GM12878 (cell line): ENCODE data around the gene MMD.
A peak's percentile ranks its signal among the peaks of the same experiment; 100 is the strongest.

ENCODE experiments used
- ATF2 ChIP-seq: IDR thresholded peaks from 2 replicates; pipeline ENCODE4 v1.6.1; 2012; ENCODE audit warnings: low read length, inconsistent platforms
- CTCF ChIP-seq, 3 experiments: IDR thresholded peaks in 2 of 3; conservative IDR thresholded peaks in 1 of 3; 2 replicates each; pipeline ENCODE4 v1.5.1; 2011; ENCODE audit warnings: low read depth in 3 of 3, low read length in 3 of 3, mild to moderate bottlenecking in 3 of 3, control low read depth in 2 of 3, moderate library complexity in 2 of 3, inconsistent platforms in 1 of 3, mixed read lengths in 1 of 3; ENCODE audit not compliant: control insufficient read depth in 2 of 3, insufficient read depth in 1 of 3; ENCODE audit errors: extremely low read depth in 1 of 3
- HDAC2 ChIP-seq: fragments of 200-600 bp; sonication (generic); IDR thresholded peaks from 2 replicates; pipeline ENCODE4 v1.6.1; 2017
- HDGF ChIP-seq: fragments of 450-650 bp; IDR thresholded peaks from 2 replicates; pipeline ENCODE4 v1.6.1; 2016; ENCODE audit warnings: antibody characterized with exemption
- JUNB ChIP-seq: IDR thresholded peaks from 2 replicates; pipeline ENCODE4 v1.6.1; 2016; ENCODE audit warnings: antibody characterized with exemption, mild to moderate bottlenecking
- JUND ChIP-seq: IDR thresholded peaks from 2 replicates; pipeline ENCODE4 v1.6.1; 2012; ENCODE audit warnings: low read depth, mild to moderate bottlenecking, low read length, improper control_type of control experiment, moderate library complexity
- MTA3 ChIP-seq: IDR thresholded peaks from 2 replicates; pipeline ENCODE4 v1.6.1; 2012; ENCODE audit warnings: low read length, inconsistent platforms, borderline replicate concordance
- PAX5 ChIP-seq: IDR thresholded peaks from 2 replicates; pipeline ENCODE4 v1.6.1; 2011; ENCODE audit warnings: low read depth, low read length, borderline replicate concordance
- POLR2A ChIP-seq: IDR thresholded peaks from 2 replicates; pipeline ENCODE4 v1.6.1; 2011; ENCODE audit warnings: low read depth, mild to moderate bottlenecking, low read length
- REST ChIP-seq: IDR thresholded peaks from 2 replicates; pipeline ENCODE4 v1.6.1; 2012; ENCODE audit warnings: mild to moderate bottlenecking, low read depth, low read length
- SKIL ChIP-seq: fragments of 450-650 bp; IDR thresholded peaks from 2 replicates; pipeline ENCODE4 v1.6.1; 2017; ENCODE audit warnings: mild to moderate bottlenecking, low read depth, inconsistent platforms; ENCODE audit not compliant: poor library complexity, severe bottlenecking
- SUPT20H ChIP-seq: IDR thresholded peaks from 2 replicates; pipeline ENCODE4 v1.6.1; 2011; ENCODE audit warnings: low read depth, mild to moderate bottlenecking, low read length, moderate library complexity, borderline replicate concordance; ENCODE audit not compliant: control insufficient read depth
- TAF1 ChIP-seq: IDR thresholded peaks from 2 replicates; pipeline ENCODE4 v1.6.1; 2011; ENCODE audit warnings: mild to moderate bottlenecking, low read depth, low read length, borderline replicate concordance
- ZSCAN29 ChIP-seq: fragments of 450-650 bp; IDR thresholded peaks from 2 replicates; pipeline ENCODE4 v1.6.1; 2017; ENCODE audit warnings: mild to moderate bottlenecking, moderate library complexity

GRCh38 chr17:55444471-55445441 is 23.1 kb upstream of the MMD start:
- TF ChIP-seq CTCF (IDR thresholded peaks at IDR 0.05 in 2 of 3, conservative IDR thresholded peaks at IDR 0.05 in 1 of 3; ENCODE audit: control insufficient read depth in 2 of 3, extremely low read depth in 1 of 3, insufficient read depth in 1 of 3, low read depth in 3 of 3, low read length in 3 of 3) (no peak), JUND (0 out of 2 replicates have a peak, but pooled peaks have one; percentile 26), HDAC2 (no peak), MTA3 (no peak), REST (no peak), ATF2 (peak; percentile 49; the same call in 1 of the 2 replicates), POLR2A (no peak), TAF1 (no peak), SUPT20H (no peak), JUNB (peak; percentile 48), ZSCAN29 (no peak), HDGF (no peak), PAX5 (no peak), SKIL (no peak)
